CMK (cell line): ENCODE measurements around the gene APOL4.
"Not testable (repeated sequence)": the region's sequence is repeated elsewhere in the genome, so short reads cannot be mapped to it uniquely, and the experiment has no call there.

Source experiments
- DNase-seq: peaks from one replicate; pipeline ENCODE4 v3.0.0-alpha.2; 2010; ENCODE audit warnings: low read depth

Gene APOL4

DNA sequence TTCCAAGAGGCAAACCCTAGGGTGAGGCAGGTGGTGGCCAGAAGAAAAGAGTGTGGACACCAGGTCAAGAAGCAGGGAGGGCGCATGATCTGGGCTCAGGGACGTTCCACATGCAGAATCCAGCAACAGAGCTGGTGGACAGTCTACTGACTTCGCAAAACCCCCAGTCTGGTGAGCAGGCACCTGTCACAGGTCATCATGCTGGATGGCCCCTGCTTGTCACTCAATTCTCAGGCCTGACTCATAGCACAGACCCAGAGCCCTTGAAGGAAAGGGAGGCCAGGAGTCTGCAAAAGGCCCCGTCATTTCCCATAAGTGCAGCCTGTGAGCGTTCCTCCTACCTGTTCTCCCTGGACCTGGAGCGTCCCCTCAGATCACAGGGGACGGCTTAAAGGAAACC lies 18.2 kb downstream of the APOL4 start:
- no peak for DNase-seq

DNA sequence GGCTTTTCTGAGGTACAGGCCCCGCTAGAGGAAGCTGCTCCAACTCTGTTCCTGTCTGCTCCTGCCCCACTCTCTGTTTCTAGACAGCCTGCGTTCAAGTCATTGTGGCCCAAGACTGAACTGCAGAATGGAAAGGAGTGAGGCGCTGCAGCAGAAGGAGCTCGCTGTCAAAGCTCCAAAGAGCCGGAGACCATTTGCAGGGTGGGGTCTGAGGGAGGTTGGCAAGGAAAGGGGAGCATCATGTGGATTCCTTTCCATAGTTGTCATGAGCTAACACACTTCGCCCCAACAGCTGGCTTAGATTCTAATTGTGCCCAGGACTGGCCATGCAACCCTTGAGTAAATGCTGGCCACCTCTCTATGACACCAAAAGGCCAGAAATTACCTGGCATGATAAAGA lies 18.8 kb downstream of the APOL4 start:
- no peak for DNase-seq

DNA sequence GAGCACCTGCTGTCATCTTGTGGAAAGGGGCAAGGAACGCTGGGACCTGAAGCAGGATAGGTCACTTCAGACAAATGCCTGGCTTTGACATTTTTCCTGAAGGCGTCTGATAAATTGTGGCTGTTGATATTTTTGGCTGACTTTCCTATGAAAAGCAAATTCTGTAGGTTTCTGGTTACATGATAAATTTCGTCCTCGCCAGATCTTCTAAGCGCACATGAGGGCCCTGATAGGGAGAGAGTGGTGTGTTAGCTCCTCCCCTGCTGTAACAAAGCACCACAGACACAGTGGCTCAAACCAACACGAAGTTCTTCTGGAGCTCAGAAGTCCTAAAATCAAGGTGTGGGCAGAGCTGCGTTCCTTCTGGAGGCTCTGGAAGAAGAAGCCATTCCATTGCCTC lies 19.6 kb downstream of the APOL4 start:
- DNase-seq = no peak

DNA sequence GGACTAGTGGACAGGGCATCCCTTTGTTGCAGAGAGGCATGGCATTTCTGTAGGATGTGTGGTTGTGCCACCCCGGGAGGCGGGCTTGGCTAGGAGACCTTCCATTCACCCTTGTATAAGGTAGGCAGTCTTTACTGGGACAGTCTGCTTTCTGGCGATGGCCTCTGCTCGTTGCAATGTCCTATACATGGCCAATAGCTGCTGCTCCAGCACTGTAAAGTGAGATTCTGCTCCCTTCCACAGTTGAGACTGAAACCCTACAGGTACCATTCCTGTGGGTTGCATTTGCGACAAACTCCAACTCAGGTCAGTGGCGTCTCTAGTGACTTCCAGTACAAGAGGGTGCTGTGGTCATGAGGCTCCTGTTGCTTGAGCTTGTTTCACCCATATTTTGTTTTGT lies 20.7 kb downstream of the APOL4 start:
- DNase-seq = no peak

DNA sequence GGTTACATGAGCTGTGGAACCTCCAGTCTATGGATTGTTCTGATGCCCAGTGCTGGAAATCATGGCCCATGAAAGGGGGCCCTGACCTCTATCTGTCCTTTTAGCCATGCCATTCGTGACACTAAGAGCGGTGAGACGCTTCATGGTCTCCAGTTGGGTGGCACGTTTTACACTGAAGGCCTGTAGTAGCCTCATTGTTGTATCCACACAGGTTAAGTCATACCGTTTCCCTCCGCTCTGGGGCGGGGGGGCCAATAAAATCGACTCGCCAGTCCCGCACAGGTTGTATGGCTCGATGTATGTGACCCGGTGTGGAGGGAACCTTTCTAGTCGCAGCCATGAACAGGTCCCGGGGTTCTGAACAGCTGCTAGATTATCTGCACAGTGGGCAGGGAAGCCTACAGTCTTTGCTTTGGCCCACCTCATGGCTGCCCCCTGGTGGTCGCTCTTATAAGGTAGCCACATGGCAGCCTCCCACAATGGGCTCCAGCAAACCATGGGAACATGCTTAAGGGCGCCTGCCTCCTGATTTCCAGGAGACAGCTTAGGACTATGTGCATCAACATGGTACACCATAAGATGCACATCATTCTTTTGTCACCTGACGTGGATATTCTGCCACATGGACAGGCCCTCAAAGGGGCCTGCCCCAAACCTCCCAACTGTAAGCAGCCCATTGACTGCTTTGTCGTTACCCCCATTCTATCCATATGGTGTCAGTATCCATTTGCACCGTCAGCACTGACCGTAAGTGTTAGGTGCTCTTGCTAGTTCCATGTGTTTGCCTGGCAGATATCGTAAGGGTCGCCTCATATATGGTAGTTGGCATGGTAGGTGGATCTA lies 21.4 kb downstream of the APOL4 start:
- no peak for DNase-seq

DNA sequence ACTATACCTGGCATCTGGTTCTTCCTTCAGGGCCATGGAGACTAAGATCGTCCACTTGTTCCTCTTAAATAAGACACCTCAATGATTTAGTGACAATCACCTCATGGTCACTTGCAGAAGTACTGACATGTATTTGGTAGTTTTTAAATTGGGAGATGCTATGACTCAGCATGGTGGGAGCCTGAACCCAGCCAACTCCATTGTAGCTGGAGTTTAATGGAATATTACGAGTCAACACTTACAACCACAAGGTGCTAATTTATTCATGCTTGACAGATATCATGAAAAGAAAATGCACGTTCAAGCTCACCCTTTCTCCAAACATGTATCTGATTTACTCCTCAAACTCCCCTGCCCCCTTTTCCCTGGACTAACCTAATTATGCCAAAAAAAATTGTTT lies 24.4 kb downstream of the APOL4 start:
- no peak for DNase-seq

DNA sequence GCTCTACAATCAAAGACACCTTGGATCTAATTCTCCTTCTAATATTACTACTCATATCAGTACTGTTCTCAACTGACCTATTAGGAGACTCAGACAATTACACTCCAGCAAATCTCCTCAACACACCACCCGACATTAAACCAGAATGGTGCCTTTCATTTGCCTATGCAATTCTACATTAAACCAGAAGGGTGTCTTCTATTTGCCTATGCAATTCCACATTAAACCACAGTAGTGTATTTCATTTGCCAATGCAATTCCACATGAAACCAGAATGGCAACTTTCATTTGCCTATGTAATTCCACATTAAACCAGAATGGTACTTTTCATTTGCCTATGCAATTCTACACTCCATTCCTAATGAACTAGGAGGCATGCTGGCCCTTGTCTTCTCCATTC lies 25.7 kb downstream of the APOL4 start:
- no peak for DNase-seq

DNA sequence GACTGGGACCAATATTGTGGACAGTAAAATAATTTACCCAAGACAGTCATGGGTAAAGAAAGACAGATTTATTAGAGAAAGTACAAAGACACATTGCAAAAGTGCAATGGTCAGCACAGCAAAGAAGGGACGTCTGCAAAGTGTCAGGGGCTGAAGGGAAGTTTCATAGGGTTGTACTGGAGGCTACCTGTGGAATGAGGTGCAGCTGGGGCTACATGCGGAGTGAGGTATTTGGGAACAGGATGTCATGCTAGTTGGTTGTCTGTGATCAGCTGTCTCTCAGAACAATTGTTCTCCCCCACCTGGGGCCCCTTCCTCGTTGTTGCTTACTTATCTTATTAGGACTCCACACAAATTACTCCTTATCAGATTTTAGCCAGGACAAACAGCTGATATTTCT lies 29.7 kb downstream of the APOL4 start:
- no peak for DNase-seq

DNA sequence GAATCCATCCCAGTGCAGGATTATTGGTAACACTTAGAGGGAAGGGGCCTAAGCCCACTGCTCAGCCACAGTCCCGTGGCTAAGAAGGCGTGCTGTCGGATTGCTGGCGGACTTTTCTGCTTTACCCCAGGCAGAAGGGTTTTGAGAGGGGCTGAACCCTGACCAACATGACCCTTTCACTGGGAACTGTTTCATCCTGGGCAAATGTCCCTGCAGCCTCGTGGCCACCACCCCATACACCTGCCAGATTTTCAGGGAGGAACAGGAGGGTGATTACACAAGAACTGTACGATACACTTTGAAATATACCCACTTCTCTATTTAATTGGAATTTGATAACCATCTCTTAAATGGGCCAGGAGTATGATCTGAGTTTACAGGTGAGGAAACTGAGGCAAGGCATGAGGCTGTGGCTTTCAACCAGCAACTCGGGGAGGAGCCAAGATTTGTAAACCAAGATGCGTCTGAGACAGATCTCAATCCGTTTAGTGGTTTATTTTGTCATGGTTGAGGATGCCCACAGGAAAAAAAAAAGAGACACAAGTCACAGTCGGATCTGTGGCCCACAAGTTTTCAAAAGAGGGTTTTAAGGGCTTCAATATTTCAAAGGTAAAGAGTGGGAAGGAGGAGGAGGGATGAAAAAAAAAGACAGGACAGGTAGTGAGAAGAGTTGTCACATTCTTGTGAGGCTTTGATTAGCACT lies 34.9 kb downstream of the APOL4 start:
- DNase-seq = no peak

DNA sequence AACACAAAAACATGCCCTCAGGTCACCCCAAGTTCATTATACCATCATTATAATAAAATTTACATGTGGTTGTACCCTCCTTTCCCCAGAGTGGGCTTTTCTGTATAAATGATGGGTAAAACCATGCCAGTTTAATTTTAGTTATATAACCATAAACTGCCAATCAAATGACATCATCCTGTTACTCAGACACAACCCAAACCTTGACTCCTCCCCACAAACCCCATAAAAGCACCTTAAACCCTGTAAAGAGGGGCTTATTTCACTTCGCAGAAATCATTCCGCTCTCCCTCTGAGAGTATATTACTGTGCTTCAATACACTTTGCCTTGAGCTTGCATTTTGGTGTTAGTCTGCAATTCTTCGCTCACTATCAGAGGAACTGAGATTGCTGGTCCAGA lies 35.5 kb downstream of the APOL4 start:
- no peak for DNase-seq

DNA sequence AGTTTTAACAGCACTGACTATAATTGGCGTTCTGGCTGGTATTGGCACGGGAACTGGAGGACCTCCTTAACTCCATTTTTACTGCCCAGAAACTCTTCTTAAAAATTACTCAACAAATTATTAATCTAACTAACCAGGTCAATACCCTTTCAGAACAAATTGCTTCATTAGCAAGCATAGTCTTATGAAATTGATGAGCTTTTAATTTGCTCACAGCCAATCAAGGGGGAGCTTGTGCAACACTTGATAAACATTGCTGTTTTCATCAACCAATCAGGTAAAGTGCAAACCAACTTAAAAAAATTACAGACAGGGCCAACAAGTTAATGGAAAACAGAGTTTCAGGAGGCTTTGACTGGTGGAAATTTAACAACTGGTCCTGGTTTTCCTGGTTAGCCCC lies 36.5 kb downstream of the APOL4 start:
- no peak for DNase-seq

DNA sequence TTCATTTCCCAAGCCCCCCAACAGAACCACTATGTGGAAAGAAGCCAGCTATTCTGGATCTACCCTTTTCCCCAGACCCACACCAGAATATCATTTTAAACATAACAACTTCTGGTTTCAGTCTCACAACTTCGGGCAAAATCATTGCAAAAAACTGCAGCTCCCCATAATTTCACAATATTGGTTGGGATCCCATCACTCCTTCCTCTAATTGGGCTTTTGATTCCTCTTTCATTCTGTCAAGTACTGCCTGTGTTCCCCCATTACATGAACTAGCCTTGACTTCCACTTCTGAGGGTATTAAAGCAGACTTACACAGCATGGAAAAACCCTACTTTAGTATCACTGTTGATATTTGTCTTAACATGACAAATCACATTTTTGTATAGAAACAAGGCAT lies 37.0 kb downstream of the APOL4 start:
- DNase-seq = no peak

DNA sequence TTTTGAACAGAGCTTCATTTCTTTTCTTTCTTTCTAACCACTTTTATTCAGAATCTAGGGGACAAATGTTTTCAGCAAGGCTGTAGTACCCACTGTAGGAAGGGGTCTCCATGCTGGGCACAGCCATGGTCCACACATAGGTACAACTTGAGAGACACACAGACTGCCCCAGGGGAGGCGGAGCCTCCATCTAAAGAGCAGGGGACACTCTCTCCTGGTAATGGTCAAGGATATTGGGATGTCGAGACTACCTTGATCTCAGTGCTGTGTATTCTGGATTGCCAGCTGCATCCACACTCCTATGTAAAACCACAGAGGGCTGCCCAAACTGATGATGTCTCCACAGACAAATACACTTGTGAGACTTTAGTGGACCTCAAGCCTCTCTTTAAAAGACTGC lies 38.1 kb downstream of the APOL4 start:
- DNase-seq = no peak

DNA sequence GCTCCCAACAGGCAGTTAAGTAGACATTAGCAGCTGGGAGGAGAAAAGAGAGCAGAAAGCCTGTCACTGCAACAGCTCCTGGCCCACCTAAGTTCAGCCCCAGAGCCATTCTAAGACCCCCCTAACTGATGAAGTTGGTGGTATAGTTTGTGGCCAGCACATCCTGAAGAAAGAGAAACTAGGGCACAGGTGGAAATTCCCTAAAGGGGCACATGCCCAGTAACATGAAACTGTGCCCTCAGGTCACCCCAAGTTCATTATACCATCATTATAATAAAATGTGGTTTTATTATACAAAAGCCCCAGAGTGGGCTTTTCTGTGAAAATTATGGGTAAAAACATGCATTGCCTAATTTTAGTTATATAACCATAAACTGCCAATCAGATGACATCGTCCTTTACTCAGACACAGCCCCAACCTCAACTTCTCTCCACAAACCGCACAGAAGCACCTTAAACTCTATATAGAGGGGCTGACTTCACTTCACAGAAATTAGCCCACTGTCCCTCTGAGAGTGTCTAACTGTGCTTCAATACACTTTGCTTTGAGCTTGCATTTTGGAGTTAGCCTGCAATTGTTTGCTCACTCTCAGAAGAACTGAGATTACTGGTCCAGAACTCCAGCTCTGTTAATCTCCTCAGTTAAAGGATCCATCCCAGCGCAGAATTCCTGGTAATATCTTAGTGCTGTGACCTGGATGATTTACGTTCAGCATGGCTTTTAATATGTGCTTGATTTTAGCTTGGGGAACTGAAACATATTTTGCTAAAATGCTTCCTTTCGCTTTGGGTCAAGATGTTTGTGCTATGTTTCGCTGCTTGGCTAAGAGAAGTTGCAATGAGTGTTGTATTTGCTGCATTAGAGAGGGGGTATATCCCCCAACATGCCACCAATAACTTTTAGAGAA lies 39.2 kb downstream of the APOL4 start:
- DNase-seq = no peak

DNA sequence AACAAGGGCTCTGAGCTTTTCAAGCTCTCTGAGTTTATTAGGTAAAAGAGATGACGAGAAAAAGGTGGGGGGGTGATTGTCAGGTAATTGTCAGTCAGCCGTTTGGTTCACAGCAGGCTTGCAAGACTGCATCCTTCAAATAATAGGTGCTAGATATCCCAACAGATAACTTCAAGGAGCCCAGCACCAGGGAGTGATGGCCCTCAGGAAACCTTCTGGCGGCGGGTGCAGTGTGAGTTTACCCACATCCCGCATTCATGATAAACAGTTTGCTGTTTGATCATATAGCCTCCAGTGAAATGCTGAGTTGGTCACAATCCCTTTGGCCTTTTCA lies 39.8 kb downstream of the APOL4 start:
- not testable (repeated sequence) for DNase-seq

DNA sequence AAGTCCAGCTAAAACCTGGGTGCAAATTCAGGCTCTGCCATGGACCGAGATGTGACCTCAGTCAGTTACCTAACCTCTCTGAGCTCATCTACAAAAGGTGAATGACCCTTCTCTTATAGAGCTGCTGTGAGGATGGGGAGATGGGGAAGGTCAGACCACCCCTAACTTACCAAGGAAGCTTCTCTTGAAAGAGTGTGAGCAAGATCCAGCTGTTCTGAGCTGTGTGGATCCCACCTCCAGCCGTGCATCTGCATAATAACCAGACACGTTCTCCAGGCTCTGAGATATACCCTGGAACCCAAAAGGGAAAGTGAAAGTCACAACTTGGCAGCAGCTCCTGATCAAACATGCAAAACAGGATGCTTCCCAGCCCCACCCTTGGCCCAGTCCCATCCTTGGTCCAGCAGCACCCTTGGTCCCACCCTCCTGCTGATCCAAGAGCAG lies 41.1 kb downstream of the APOL4 start, which contains the start of gene APOL3:
Gene APOL3, minus strand, starts transcription at position 257 of the 444 bp plus-strand sequence. CDS start 11,700 bp downstream, outside the sequence.
- DNase-seq = no peak

DNA sequence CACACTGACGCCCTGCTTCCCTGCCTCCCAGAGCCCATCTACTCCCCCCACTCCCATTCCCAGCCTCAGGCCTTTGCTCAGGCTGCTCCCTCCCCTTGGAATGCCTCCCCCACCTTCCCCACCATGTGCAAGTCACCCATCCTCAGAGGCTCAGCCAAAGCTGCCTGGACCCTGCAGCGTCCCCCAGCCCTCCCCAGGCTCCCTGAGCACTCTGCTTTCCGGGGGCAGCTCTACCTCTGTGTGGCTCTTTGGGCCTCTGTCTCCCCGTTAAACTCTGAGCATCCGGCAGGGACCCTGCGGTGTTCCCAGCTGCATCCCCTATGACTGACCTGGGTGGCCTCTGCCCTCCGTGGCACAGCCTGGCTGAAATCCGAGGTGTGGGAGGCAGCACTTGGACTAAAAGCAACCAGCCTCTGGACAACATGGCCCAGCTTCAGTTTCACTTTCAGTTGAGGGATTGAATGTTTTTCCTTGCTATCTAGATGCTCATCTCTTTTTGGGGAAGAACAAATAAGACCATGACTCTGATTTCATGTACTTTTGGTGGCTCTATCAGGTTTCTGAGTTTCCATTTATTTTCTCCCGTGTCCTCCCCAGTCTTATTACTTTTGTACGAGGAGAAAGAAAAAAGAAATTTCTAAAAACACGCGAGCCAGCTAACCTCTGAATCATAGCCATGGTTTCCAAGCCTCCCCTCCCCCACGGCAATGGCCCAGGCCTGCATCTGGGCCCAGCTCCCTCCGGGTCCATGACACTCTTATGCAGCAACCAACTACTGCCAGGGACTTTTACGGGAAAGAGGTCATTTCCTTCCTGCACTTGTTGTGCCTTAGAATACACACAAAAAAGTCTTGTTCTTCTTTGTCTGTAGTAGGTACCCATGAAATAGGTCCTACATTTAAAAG lies 44.8 kb downstream of the APOL4 start:
- peak; percentile 11 for DNase-seq

DNA sequence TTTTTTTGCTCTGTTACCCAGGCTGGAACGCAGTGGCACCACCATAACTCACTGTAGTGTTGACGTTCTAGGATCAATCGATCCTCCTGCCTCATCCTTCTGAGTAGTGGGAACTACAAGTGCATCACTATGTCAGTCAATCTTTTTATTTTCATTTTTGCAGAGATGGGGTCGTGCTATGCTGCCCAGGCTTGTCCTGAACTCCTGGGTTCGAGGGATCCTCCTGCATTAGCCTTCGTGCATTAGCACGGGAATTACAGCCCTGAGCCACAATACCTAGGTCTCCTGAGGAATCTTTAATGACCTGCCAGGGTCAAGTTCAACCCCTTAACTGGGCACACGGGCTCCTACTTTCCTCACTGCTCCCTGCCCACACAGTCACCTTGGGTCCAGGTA lies 45.5 kb downstream of the APOL4 start:
- no peak for DNase-seq

DNA sequence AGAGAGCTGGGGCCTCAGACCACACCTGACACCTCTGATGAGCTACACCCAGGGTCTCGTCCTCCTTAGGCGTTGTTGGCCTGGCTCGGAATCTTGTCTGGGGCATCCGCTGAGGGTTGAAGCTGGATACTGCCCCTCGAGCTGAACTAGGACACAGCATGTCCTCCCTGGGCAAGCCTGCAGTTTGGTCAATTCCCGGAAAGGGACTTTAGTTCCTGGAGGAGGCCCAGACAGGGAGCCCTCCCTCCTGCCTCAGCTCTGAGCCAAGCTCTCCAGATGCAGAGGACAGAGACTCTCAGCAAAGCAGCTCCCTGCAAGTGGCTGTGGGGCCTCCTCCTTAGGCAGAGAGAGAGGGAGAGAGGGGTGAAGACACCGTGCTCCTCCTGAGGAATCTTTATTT lies 45.9 kb downstream of the APOL4 start:
- DNase-seq = no peak

DNA sequence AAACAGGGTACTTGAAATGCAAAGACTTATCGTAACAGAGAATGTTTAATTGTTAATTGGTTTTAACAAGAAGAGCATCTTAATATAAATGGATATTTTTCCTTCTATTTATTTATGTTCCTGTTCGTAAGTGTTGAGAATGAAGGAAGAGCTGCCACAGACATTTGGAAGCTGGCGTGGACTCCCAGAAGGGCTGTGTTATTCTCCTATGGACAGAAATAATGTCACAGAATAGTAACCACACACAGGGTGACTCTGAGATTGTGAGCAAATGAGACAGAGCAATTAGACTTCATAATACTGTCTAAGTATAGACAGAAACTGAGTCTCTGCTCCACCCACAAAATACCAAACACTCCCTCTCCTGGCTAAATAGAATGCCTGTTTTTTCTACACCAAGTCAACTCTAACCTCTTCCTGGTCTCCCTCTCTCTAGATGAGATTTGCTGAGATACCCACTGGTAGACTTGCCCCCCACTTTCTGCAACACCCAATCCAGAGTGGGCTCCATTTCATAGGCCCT lies 47.1 kb downstream of the APOL4 start:
- DNase-seq = no peak
